H1 (cell line): ENCODE measurements around the gene SPIB. TPM values are rescaled to one million over a fixed set of nuclear protein-coding genes. Genes with fewer than 3 reads are reported as not detected.
"Not testable (repeated sequence)": the region's sequence is repeated elsewhere in the genome, so short reads cannot be mapped to it uniquely, and the experiment has no call there.

Experiments
- CTCF ChIA-PET: fragments of 300-600 bp; sonication (Branson Sonifier 250); formaldehyde crosslinking; loops from one replicate; lab custom pipeline; 2021; ENCODE audit not compliant: partially characterized antibody; lab: Charles Lee
- POLR2A ChIA-PET: fragments of 300-600 bp; sonication (Branson Sonifier 250); formaldehyde crosslinking; loops from one replicate; lab custom pipeline; 2021; ENCODE audit warnings: inconsistent platforms; ENCODE audit not compliant: partially characterized antibody; lab: Charles Lee
- DNase-seq, 2 experiments: peaks; one replicate each; pipeline versions ENCODE4 v3.0.0 to v3.0.0-alpha.2; 2010 to 2022; ENCODE audit warnings: low spot score in 2 of 2, low read depth in 1 of 2, mixed read lengths in 1 of 2
- FAIRE-seq: peaks from 2 replicates; lab custom pipeline; 2011; peaks lifted over from hg19 to GRCh38; lab: Jason Lieb, UNC
- H2AFZ ChIP-seq: 2 replicates; pipeline ENCODE4 v1.8.1; 2012; ENCODE audit warnings: low read length, inconsistent platforms
- H2AK5ac ChIP-seq: 2 replicates; pipeline ENCODE4 v1.6.1; 2013; ENCODE audit warnings: low read depth, low read length
- H2BK120ac ChIP-seq: replicated peaks from 2 replicates; pipeline ENCODE3; 2013; ENCODE audit warnings: low read depth, low read length, inconsistent platforms
- H2BK12ac ChIP-seq: 2 replicates; pipeline ENCODE4 v1.6.1; 2013; ENCODE audit warnings: low read depth, low read length
- H2BK15ac ChIP-seq: 2 replicates; pipeline ENCODE4 v1.6.1; 2013; ENCODE audit warnings: low read length
- H2BK20ac ChIP-seq: 2 replicates; pipeline ENCODE4 v1.6.1; 2013; ENCODE audit warnings: low read length
- H2BK5ac ChIP-seq: 2 replicates; pipeline ENCODE4 v1.6.1; 2013; ENCODE audit warnings: low read depth, low read length
- H3K14ac ChIP-seq: 2 replicates; pipeline ENCODE4 v1.6.1; 2013; ENCODE audit warnings: inconsistent platforms; ENCODE audit not compliant: insufficient read length
- H3K18ac ChIP-seq: 2 replicates; pipeline ENCODE4 v1.6.1; 2013; ENCODE audit warnings: low read length; ENCODE audit errors: extremely low read depth
- H3K23ac ChIP-seq: 2 replicates; pipeline ENCODE4 v1.6.1; 2013; ENCODE audit warnings: inconsistent platforms; ENCODE audit not compliant: insufficient read length
- H3K23me2 ChIP-seq: 2 replicates; pipeline ENCODE4 v1.6.1; 2013; ENCODE audit warnings: low read depth, low read length
- H3K27ac ChIP-seq: 2 replicates; pipeline ENCODE4 v1.6.1; 2011; ENCODE audit warnings: low read depth, low read length, inconsistent platforms
- H3K27me3 ChIP-seq, 4 experiments: replicated peaks in 1 of 4; 1 replicate in 1 of 4; 2 replicates in 3 of 4; pipeline versions ENCODE4 v1.6.1 to v1.8.1; 2011 to 2013; ENCODE audit warnings: low read length in 3 of 4, mild to moderate bottlenecking in 3 of 4, inconsistent platforms in 2 of 4, mixed read lengths in 2 of 4, moderate library complexity in 1 of 4; ENCODE audit not compliant: control insufficient read depth in 3 of 4, insufficient read depth in 3 of 4; ENCODE audit errors: extremely low read depth in 1 of 4
- H3K36me3 ChIP-seq, 4 experiments: 2 replicates each; pipeline versions ENCODE4 v1.6.1 to v1.8.1; 2011 to 2013; ENCODE audit warnings: mild to moderate bottlenecking in 4 of 4, low read length in 3 of 4, moderate library complexity in 2 of 4, control low read depth in 1 of 4, inconsistent platforms in 1 of 4; ENCODE audit not compliant: insufficient read depth in 4 of 4, control insufficient read depth in 2 of 4
- H3K4ac ChIP-seq: replicated peaks from 2 replicates; pipeline ENCODE3; 2013; ENCODE audit warnings: low read length, low read depth, mixed read lengths, inconsistent platforms; ENCODE audit not compliant: insufficient read length
- H3K4me1 ChIP-seq, 4 experiments: replicated peaks in 1 of 4; 1 replicate in 1 of 4; 2 replicates in 3 of 4; pipeline versions ENCODE4 v1.6.1 to v1.8.1; 2011 to 2013; ENCODE audit warnings: low read length in 3 of 4, inconsistent platforms in 2 of 4, mixed read lengths in 1 of 4; ENCODE audit not compliant: insufficient read depth in 4 of 4, control insufficient read depth in 3 of 4
- H3K4me2 ChIP-seq, 2 experiments: 2 replicates each; pipeline versions ENCODE4 v1.6.1 to v1.8.1; 2011 to 2013; ENCODE audit warnings: low read depth in 2 of 2, low read length in 2 of 2, control low read depth in 1 of 2, inconsistent platforms in 1 of 2, mild to moderate bottlenecking in 1 of 2; ENCODE audit not compliant: insufficient read depth in 1 of 2
- H3K4me3 ChIP-seq, 4 experiments: fragments of 200-600, 300-600 bp in 1 of 4; sonication (generic), shearing (Covaris generic), sonication (Bioruptor Twin) in 1 of 4; 2 replicates each; pipeline versions ENCODE4 v1.5.1 to v1.8.1; 2011 to 2016; ENCODE audit warnings: low read length in 4 of 4, low read depth in 3 of 4, control low read depth in 2 of 4, inconsistent platforms in 2 of 4, mild to moderate bottlenecking in 2 of 4, mixed read lengths in 1 of 4, moderate library complexity in 1 of 4; ENCODE audit not compliant: insufficient read depth in 2 of 4; ENCODE audit errors: extremely low read depth in 1 of 4
- H3K56ac ChIP-seq: replicated peaks from 2 replicates; pipeline ENCODE3; 2013; ENCODE audit warnings: low read depth, mild to moderate bottlenecking, mixed read lengths, low read length, inconsistent platforms; ENCODE audit not compliant: insufficient read length
- H3K79me1 ChIP-seq: 2 replicates; pipeline ENCODE4 v1.6.1; 2013; ENCODE audit warnings: low read depth, low read length, control low read depth
- H3K79me2 ChIP-seq, 2 experiments: 2 replicates each; pipeline versions ENCODE4 v1.6.1 to v1.8.1; 2012 to 2013; ENCODE audit warnings: low read length in 2 of 2, mild to moderate bottlenecking in 2 of 2, inconsistent platforms in 1 of 2; ENCODE audit not compliant: insufficient read depth in 2 of 2, control insufficient read depth in 1 of 2
- H3K9ac ChIP-seq, 4 experiments: replicated peaks in 1 of 4; 1 replicate in 1 of 4; 2 replicates in 3 of 4; pipeline versions ENCODE4 v1.6.1 to v1.8.1; 2011 to 2013; ENCODE audit warnings: low read depth in 3 of 4, low read length in 3 of 4, control low read depth in 2 of 4, mild to moderate bottlenecking in 2 of 4, moderate library complexity in 2 of 4, inconsistent platforms in 1 of 4; ENCODE audit errors: extremely low read depth in 1 of 4
- H3K9me3 ChIP-seq, 2 experiments: 2 replicates each; pipeline versions ENCODE4 v1.6.1 to v1.8.1; 2012 to 2013; ENCODE audit warnings: mild to moderate bottlenecking in 2 of 2, moderate library complexity in 2 of 2, control low read depth in 1 of 2, inconsistent platforms in 1 of 2, low read depth in 1 of 2, low read length in 1 of 2, mixed read lengths in 1 of 2; ENCODE audit not compliant: insufficient read depth in 2 of 2
- H4K20me1 ChIP-seq, 2 experiments: replicated peaks in 1 of 2; 2 replicates each; pipeline versions ENCODE3 to v1.8.1; 2011 to 2013; ENCODE audit warnings: inconsistent platforms in 2 of 2, low read length in 2 of 2, mild to moderate bottlenecking in 1 of 2; ENCODE audit not compliant: insufficient read depth in 2 of 2, control insufficient read depth in 1 of 2
- H4K5ac ChIP-seq: 2 replicates; pipeline ENCODE4 v1.6.1; 2013; ENCODE audit warnings: low read length, low read depth, mixed read lengths, inconsistent platforms; ENCODE audit not compliant: insufficient read length
- H4K8ac ChIP-seq: 2 replicates; pipeline ENCODE4 v1.8.0; 2013; ENCODE audit warnings: mild to moderate bottlenecking, moderate library complexity, low read length, inconsistent platforms; ENCODE audit not compliant: insufficient read depth; ENCODE audit errors: extremely low read depth
- H4K91ac ChIP-seq: replicated peaks from 2 replicates; pipeline ENCODE3; 2013; ENCODE audit warnings: low read length, mixed read lengths, inconsistent platforms; ENCODE audit not compliant: insufficient read length
- BRCA1 ChIP-seq: IDR thresholded peaks from 2 replicates; pipeline ENCODE4 v1.6.1; 2012; ENCODE audit warnings: low read depth, low read length, improper control_type of control experiment
- CTBP2 ChIP-seq: IDR thresholded peaks from 2 replicates; pipeline ENCODE4 v1.7.0; 2011; ENCODE audit warnings: borderline replicate concordance, mild to moderate bottlenecking, moderate library complexity, mixed read lengths, low read length; ENCODE audit not compliant: insufficient read depth, insufficient read length
- whole genome bisulfite sequencing, 2 experiments: shearing (Covaris generic) in 1 of 2; methylation state at CpG; one replicate each; pipeline versions ENCODE4 v1.1.6 to v1.1.7; 2013 to 2015; ENCODE audit warnings: low lambda C conversion rate in 2 of 2, mixed read lengths in 2 of 2, inconsistent platforms in 1 of 2, low coverage in 1 of 2, missing lambda C conversion rate in 1 of 2; ENCODE audit not compliant: insufficient replicate concordance in 2 of 2, insufficient coverage in 1 of 2, insufficient read length in 1 of 2; ENCODE audit errors: extremely low coverage in 1 of 2, missing lambda C conversion rate in 1 of 2; 5-methylcytosine and 5-hydroxymethylcytosine counted together
- polyA plus RNA-seq, 7 experiments: library from polyadenylated mRNA; depleted of rRNA in 3 of 7; stranded (reverse) in 5 of 7; unstranded in 2 of 7; fragments of >200 nt in 5 of 7; fragments of 200-250 nt in 2 of 7; gene quantifications; 1 replicate in 5 of 7; 2 replicates in 1 of 7; 4 replicates in 1 of 7; pipeline versions ENCODE4 v1.2.1 to v1.2.3, GENCODE V29; 2011 to 2013; ENCODE audit warnings: missing spikeins in 2 of 7, mixed read lengths in 2 of 7
- total RNA-seq: library from RNA; stranded (reverse); fragmentation: NEBNext Ultra II Directional; extraction: Animal tissue kit (Norgen Biotek cat#: 25700); gene quantifications from 2 replicates; pipeline ENCODE4 v1.2.1, GENCODE V29; 2021
- TF ChIP-seq, protein P1 (sequence below): IDR thresholded peaks from 2 replicates; pipeline ENCODE4 v1.6.1; 2012; ENCODE audit warnings: low read length, inconsistent platforms

SPIB gene
- total and polyA plus RNA-seq, 2 of the 8 experiments (the other 6 are each of a cell fraction or from before 2014, with no cell fraction given): 11.1 to 17.4 TPM

DNA sequence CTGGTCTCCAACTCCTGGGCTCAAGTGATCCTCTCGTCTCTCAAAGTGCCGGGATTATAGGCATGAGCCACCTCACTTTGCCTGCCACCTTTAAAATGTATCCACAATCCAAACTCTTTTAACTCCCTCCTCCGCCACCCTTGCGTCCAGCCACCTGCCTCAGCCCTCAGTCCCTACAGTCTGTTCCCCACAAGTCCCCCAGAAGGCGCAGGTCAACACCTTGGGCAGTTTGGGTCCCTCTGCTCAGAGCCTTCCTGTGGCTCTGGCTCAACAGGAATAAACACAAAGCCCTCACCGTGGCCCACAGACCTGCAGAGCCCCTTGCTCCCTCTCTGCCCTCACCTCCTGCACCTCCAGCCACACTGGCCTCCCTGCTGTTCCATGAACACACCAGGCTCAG lies 50.1 kb downstream of the SPIB start (continued):
- no peak for TF ChIP-seq CTBP2
- TF ChIP-seq BRCA1: no peak
- TF ChIP-seq, protein P1, sequence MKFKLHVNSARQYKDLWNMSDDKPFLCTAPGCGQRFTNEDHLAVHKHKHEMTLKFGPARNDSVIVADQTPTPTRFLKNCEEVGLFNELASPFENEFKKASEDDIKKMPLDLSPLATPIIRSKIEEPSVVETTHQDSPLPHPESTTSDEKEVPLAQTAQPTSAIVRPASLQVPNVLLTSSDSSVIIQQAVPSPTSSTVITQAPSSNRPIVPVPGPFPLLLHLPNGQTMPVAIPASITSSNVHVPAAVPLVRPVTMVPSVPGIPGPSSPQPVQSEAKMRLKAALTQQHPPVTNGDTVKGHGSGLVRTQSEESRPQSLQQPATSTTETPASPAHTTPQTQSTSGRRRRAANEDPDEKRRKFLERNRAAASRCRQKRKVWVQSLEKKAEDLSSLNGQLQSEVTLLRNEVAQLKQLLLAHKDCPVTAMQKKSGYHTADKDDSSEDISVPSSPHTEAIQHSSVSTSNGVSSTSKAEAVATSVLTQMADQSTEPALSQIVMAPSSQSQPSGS: no peak

GRCh38 chr19:50473336-50473735 lies 54.6 kb downstream of the SPIB start:
- H3K9me3 ChIP-seq, H3K18ac ChIP-seq, DNase-seq, H3K23ac ChIP-seq, H2BK5ac ChIP-seq, H3K4me2 ChIP-seq, H3K56ac ChIP-seq, H3K4me3 ChIP-seq, H2BK20ac ChIP-seq, H4K5ac ChIP-seq, H3K9ac ChIP-seq, H2BK12ac ChIP-seq, H3K4me1 ChIP-seq, H4K8ac ChIP-seq, H2AK5ac ChIP-seq, H3K36me3 ChIP-seq, H2BK120ac ChIP-seq, H3K27me3 ChIP-seq, H4K91ac ChIP-seq, FAIRE-seq, H3K79me1 ChIP-seq, H2AFZ ChIP-seq, H4K20me1 ChIP-seq, H3K23me2 ChIP-seq, H3K14ac ChIP-seq, H3K4ac ChIP-seq, H3K27ac ChIP-seq, H2BK15ac ChIP-seq: not testable (repeated sequence)
- peaks cover 1 to 13% of the 10 kb centered on the region in 2 experiments; a peak in 3 of 4 replicates for H3K79me2 ChIP-seq
- ChIA-PET POLR2A (interaction anchor here (1.5 kb wide), 1 partner anchor 9 kb away, joined by 4 read pairs; no protein-coding TSS in a partner anchor), CTCF (interaction anchor here (0.6 to 3.8 kb wide), 7 partner anchors 9 to 116 kb away, joined by 3 to 21 read pairs (median 3); no protein-coding TSS in a partner anchor)
- WGBS, 2 experiments: 91% methylated on average over 3 of the region's 3 CpGs; no CpG with 5 or more reads in 1 of the 2 experiments
